NCI-H82 (cell line): ENCODE measurements around the gene STARD3.
"Not testable (repeated sequence)": the region's sequence is repeated elsewhere in the genome, so short reads cannot be mapped to it uniquely, and the experiment has no call there.

Experiments used
- DNase-seq: peaks from one replicate; lab custom pipeline; 2025; lab: John Stamatoyannopoulos, UW

The STARD3 gene

GRCh38 chr17:39695089-39695474, 58.1 kb downstream of the STARD3 start:
- no peak for DNase-seq

GRCh38 chr17:39696731-39697130, 59.8 kb downstream of the STARD3 start:
- no peak for DNase-seq

GRCh38 chr17:39697961-39698360, 61.0 kb downstream of the STARD3 start:
- DNase-seq: no peak

GRCh38 chr17:39699157-39699817, 62.3 kb downstream of the STARD3 start:
- DNase-seq: not testable (repeated sequence)

- DNase-seq: no peak
These were observed 62.8 kb downstream of the STARD3 start, which contains the start of gene ERBB2 for GRCh38 chr17:39699818-39700147. TSS of gene ERBB2 (plus strand) at chr17:39700064. CDS start at chr17:39700239, 175 bp downstream.

- no peak for DNase-seq
These were observed 63.4 kb downstream of the STARD3 start for GRCh38 chr17:39700148-39700987.

GRCh38 chr17:39701012-39701783, 64.3 kb downstream of the STARD3 start:
- no peak for DNase-seq

- DNase-seq: no peak
These were observed 65.0 kb downstream of the STARD3 start for GRCh38 chr17:39701784-39702422.

GRCh38 chr17:39702901-39703893, 66.3 kb downstream of the STARD3 start:
- no peak for DNase-seq

- no peak for DNase-seq
These were observed 67.0 kb downstream of the STARD3 start for GRCh38 chr17:39703913-39704312.

- DNase-seq: no peak
These were observed 68.0 kb downstream of the STARD3 start for GRCh38 chr17:39704821-39705551.

GRCh38 chr17:39705786-39706348, 68.9 kb downstream of the STARD3 start:
- no peak for DNase-seq

GRCh38 chr17:39706383-39706782, 69.4 kb downstream of the STARD3 start:
- no peak for DNase-seq

GRCh38 chr17:39706921-39707337, 70.0 kb downstream of the STARD3 start:
- no peak for DNase-seq

GRCh38 chr17:39709319-39709997, 72.5 kb downstream of the STARD3 start:
- DNase-seq: no peak

- DNase-seq: no peak
These were observed 73.3 kb downstream of the STARD3 start for GRCh38 chr17:39709998-39710964.

- DNase-seq: not testable (repeated sequence)
These were observed 74.1 kb downstream of the STARD3 start for GRCh38 chr17:39711071-39711470.

GRCh38 chr17:39711851-39712250, 74.9 kb downstream of the STARD3 start:
- no peak for DNase-seq
